PFSK-1 (cell line): ENCODE data around the gene NFIC.

Source experiments
- TAF1 ChIP-seq: IDR thresholded peaks from 2 replicates; pipeline ENCODE4 v1.6.1; 2012; ENCODE audit warnings: low read length, control low read depth, borderline replicate concordance; ENCODE audit not compliant: insufficient read depth
- TF ChIP-seq, protein P1 (sequence below), 2 experiments: IDR thresholded peaks; 2 replicates each; pipeline versions ENCODE4 v1.6.1 to v1.8.0; 2011 to 2012; ENCODE audit warnings: low read depth in 2 of 2, low read length in 2 of 2, control low read depth in 1 of 2, inconsistent platforms in 1 of 2, mild to moderate bottlenecking in 1 of 2, moderate library complexity in 1 of 2; ENCODE audit not compliant: insufficient read depth in 1 of 2

DNA sequence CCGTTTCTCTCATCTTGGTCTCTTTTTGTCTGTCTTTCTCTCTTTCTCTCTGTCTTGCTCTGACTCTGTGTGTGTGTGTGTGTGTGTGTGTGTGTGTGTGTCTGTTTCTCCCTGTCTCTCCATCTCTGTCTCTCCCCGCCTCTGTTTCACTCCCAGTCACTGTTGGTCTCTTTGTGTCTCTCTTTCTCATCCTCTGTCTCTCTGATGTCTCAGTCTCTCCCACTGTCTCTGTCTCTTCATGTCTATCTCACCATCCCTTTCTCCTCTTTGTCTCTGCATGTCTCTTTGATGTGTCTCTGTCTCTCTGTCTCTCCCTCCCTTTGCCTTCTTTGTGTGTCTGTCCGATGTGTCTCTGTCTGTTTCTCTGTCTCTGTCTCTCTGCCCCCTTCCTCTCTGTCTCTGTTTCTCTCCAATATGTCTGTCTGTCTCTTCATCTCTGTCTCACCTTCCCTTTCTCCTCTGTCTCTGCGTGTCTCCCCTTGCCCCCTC is 2.5 kb downstream of the NFIC start:
- TF ChIP-seq, protein P1, sequence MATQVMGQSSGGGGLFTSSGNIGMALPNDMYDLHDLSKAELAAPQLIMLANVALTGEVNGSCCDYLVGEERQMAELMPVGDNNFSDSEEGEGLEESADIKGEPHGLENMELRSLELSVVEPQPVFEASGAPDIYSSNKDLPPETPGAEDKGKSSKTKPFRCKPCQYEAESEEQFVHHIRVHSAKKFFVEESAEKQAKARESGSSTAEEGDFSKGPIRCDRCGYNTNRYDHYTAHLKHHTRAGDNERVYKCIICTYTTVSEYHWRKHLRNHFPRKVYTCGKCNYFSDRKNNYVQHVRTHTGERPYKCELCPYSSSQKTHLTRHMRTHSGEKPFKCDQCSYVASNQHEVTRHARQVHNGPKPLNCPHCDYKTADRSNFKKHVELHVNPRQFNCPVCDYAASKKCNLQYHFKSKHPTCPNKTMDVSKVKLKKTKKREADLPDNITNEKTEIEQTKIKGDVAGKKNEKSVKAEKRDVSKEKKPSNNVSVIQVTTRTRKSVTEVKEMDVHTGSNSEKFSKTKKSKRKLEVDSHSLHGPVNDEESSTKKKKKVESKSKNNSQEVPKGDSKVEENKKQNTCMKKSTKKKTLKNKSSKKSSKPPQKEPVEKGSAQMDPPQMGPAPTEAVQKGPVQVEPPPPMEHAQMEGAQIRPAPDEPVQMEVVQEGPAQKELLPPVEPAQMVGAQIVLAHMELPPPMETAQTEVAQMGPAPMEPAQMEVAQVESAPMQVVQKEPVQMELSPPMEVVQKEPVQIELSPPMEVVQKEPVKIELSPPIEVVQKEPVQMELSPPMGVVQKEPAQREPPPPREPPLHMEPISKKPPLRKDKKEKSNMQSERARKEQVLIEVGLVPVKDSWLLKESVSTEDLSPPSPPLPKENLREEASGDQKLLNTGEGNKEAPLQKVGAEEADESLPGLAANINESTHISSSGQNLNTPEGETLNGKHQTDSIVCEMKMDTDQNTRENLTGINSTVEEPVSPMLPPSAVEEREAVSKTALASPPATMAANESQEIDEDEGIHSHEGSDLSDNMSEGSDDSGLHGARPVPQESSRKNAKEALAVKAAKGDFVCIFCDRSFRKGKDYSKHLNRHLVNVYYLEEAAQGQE (IDR thresholded peaks at IDR 0.05; ENCODE audit: insufficient read depth in 1 of 2, low read depth in 2 of 2, low read length in 2 of 2), result no peak
- TF ChIP-seq TAF1, result no peak
